HL-60/S4 treated with phorbol 12-myristate 13-acetate at 8.2 ng/mL for 4 days and 3 days (cell line): ENCODE data around the gene OR10R2.
"Not testable (repeated sequence)": the region's sequence is repeated elsewhere in the genome, so short reads cannot be mapped to it uniquely, and the experiment has no call there.

Experiments used
- in situ Hi-C: fragments of 300-500 bp; cut with MboI; formaldehyde crosslinking; loops from 2 replicates; pipeline ENCODE4 v1.15.0; 2022; ENCODE audit warnings: low sequenced_read_pairs

Gene OR10R2, protein sequence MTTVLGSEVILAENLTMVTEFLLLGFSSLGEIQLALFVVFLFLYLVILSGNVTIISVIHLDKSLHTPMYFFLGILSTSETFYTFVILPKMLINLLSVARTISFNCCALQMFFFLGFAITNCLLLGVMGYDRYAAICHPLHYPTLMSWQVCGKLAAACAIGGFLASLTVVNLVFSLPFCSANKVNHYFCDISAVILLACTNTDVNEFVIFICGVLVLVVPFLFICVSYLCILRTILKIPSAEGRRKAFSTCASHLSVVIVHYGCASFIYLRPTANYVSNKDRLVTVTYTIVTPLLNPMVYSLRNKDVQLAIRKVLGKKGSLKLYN

GRCh38 chr1:158471920-158472319 lies at the start of gene OR10R2:
OR10R2 (plus strand) TSS chr1:158472220; CDS start chr1:158472326, 106 bp downstream.
- in situ Hi-C loops: no loop called here

GRCh38 chr1:158425027-158425426 lies 47.0 kb upstream of the OR10R2 start:
- in situ Hi-C loops: no loop called here

DNA sequence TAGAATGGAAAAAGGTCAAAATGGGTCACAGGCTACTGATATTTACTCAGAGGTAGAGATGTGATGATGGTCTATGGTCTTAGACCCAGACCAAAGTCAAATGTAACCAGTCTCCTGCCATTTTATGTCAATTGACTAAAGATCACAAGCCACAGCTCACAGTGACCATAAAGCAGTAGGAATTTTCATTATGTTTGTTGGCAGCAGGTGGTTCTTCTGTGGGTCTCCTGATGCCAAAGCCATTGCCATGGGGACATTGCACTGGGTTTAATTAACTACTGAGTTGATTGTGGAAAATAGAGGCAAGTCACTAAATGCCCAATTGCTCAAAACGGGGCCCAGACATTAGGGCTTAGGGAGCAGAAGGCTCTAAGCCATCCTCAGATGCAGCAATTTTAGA lies 45.9 kb upstream of the OR10R2 start, which contains the start of gene OR10K2:
Gene OR10K2, minus strand, starts transcription at position 101 of the 400 bp plus-strand sequence. CDS start 5,371 bp downstream, outside the sequence.
- in situ Hi-C loops: no loop called here

DNA sequence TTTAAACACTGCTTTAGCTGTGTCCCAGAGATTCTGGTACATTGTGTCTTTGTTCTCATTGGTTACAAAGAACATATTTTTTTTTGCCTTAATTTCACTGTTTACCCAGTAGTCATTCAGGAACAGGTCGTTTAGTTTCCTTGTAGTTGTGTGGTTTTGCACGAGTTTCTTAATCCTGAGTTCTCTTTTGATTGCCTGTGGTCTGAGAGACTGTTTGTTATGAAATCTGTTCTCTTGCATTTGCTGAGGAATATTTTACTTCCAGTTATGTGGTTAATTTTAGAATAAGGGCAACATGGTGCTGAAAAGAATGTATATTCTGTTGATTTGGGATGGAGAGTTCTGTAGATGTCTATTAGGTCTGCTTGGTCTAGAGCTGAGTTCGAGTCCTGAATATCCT lies 41.9 kb upstream of the OR10R2 start:
- in situ Hi-C loops: not testable (repeated sequence)

GRCh38 chr1:158434741-158435140 lies 37.3 kb upstream of the OR10R2 start:
- in situ Hi-C loops: no loop called here

DNA sequence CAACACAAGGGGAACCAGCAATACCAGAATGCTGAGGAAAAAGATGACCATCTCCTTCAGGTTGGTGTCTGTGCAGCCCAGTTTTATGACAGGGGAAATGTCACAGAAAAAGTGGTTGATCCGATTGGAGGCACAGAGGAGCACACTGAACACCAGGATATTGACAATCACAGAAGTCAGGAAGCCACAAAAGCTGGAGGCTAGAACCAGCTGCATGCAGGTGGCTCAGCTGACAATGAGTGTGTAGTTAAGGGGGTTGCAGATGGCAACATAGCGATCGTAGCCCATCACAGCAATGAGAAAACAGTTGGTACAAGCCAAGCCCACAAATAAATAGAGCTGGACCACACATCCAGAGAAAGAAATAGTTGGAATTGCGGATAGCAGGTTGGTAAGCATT lies 26.6 kb upstream of the OR10R2 start:
- in situ Hi-C loops: no loop called here

DNA sequence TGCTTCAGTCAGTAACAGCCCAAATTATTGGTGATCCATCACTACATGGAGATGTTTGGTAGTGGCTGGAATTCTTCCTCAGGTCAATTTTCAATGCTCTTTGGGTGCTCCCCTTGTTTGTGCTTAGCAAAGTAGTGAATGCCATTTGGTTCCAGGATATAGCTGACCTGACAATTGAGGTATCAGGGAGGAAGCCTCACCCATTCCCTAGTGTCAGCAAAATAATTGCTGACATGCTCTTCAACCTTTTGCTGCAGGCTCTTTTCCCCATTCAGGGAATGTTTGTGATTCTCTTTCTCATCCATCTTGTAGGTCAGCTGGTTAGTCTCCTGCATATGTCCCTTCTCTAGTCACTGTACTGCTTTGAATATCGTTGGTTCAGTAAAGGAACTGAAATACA lies 17.5 kb upstream of the OR10R2 start:
- in situ Hi-C loops: no loop called here

- in situ Hi-C loops: no loop called here
Measured at GRCh38 chr1:158457246-158457645, 14.8 kb upstream of the OR10R2 start.

GRCh38 chr1:158458263-158458662 lies 13.8 kb upstream of the OR10R2 start:
- in situ Hi-C loops: no loop called here

DNA sequence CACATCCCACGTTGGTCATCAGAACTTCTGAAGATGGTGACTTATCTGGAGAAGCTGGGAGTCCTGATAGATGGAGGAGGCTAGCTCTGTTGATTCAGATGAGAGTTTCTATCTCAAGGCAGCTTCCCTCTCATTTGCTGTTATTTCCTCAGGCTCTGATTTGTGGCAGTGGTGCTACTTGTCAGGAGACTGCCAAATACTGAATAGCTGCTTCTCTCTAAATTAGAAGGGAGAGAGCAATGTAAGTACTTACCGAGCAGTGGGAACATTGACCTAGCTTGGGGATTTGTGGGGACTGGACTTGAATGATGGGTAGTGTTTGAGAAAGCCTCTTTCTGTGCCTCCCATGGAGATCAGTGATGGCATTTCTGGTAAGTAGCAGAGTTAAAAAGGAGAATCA lies 10.5 kb upstream of the OR10R2 start, which contains the start of gene OR10K1:
Gene OR10K1, plus strand, starts transcription at position 301 of the 400 bp plus-strand sequence. CDS start 3,728 bp downstream, outside the sequence.
- in situ Hi-C loops: no loop called here

GRCh38 chr1:158485455-158485854 lies 13.4 kb downstream of the OR10R2 start:
- in situ Hi-C loops: no loop called here

GRCh38 chr1:158491316-158491715 lies 19.3 kb downstream of the OR10R2 start:
- in situ Hi-C loops: no loop called here

DNA sequence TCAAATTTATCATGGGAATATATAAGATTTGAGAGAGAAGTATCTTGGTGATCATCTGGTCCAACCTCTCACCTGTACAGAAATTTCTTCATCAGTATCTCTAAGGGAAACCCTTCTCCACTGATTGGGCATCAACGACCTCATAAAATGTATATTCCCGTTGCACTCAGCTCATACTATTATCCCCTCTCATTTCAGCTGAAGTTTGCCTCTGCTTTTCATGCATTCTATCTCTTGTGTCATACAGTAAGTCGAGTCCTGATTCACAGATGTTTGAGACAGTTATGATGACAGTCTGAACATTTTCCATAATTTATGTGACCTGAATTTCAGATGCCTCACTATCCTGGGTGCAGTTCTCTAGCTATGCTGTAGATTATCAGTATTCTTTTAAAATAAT lies 21.0 kb downstream of the OR10R2 start:
- in situ Hi-C loops: no loop called here

- in situ Hi-C loops: no loop called here
Measured at GRCh38 chr1:158494796-158495195, 22.8 kb downstream of the OR10R2 start.

GRCh38 chr1:158496374-158496773 lies 24.4 kb downstream of the OR10R2 start:
- in situ Hi-C loops: no loop called here

- in situ Hi-C loops: loop anchor here (25.0 kb wide), 1 partner anchor 481 kb away; no protein-coding TSS in a partner anchor
Measured at GRCh38 chr1:158506369-158506987, 34.5 kb downstream of the OR10R2 start.

- in situ Hi-C loops: loop anchor here (25.0 kb wide), 1 partner anchor 480 kb away; no protein-coding TSS in a partner anchor
Measured at GRCh38 chr1:158507511-158507910, 35.5 kb downstream of the OR10R2 start.

- in situ Hi-C loops: loop anchor here (25.0 kb wide), 1 partner anchor 478 kb away; no protein-coding TSS in a partner anchor
Measured at GRCh38 chr1:158509471-158510156, 37.6 kb downstream of the OR10R2 start.

- in situ Hi-C loops: loop anchor here (25.0 kb wide), 1 partner anchor 470 kb away; no protein-coding TSS in a partner anchor
Measured at GRCh38 chr1:158516966-158517365, 44.9 kb downstream of the OR10R2 start.

DNA sequence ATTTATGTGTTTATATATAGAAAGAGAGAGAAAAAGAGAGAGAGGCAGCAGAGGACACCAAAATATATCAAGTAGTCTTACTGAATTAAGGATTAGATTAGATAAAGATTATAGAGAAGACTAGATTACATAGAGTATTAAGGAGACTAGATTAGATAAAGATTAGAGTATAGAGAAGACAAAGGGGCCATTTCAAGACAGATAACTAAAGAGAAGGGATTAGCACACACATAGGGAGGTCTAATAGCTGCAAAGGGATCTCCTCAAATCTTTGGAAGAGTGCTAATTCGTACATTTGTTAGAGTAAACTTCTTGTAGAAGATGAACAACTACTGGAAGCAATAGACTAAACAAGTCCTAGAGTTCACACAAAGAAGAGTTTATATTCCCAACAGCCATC lies 48.0 kb downstream of the OR10R2 start:
- in situ Hi-C loops: loop anchor here (25.0 kb wide), 1 partner anchor 467 kb away; no protein-coding TSS in a partner anchor
